HG03575 (cell line): ENCODE results near the gene MECP2.

Experiments used
- ATAC-seq: cut with Tn5 transposase; IDR thresholded peaks from one replicate; pipeline ENCODE4 v1.9.1; 2021; ENCODE audit not compliant: unreplicated experiment, insufficient number of reproducible peaks, low FRiP score; ENCODE audit errors: extremely low read depth

The MECP2 gene

DNA sequence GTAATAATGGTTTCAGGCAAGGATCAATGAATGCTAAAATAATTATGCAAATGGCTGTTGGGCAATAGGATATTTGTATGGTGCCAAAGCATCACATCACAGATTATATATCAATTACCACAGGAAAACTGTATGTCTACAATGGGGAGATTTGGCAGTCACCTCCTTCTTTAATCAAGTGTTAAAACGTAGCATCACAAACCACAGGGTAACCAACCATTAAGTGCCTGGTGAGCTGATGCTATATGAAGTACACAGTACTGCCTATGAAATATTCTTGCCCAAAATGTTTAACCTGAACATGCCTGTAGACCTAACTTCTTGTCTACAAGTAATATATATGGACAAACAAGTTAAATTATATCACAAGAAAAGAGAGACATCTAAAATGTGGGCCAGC lies 25.3 kb downstream of the MECP2 start:
- no peak for ATAC-seq

DNA sequence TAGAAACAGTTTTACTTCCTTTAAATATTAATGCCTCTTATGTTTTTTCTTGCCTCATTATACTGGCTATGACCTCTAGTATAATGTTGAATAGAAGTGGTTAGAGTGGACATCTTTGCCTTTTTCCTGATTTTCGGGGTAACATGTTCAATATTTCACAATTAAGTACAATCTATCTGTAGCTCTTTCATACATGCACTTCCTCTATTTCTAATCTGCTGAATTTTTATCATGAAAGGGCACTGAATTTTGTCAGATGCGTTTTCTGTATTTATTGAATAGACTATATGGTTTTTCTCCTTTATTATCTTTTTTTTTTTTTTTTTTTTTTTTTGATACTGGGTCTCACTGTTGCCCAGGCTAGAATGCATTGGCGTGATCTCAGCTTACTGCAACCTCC lies 29.0 kb downstream of the MECP2 start:
- no peak for ATAC-seq

DNA sequence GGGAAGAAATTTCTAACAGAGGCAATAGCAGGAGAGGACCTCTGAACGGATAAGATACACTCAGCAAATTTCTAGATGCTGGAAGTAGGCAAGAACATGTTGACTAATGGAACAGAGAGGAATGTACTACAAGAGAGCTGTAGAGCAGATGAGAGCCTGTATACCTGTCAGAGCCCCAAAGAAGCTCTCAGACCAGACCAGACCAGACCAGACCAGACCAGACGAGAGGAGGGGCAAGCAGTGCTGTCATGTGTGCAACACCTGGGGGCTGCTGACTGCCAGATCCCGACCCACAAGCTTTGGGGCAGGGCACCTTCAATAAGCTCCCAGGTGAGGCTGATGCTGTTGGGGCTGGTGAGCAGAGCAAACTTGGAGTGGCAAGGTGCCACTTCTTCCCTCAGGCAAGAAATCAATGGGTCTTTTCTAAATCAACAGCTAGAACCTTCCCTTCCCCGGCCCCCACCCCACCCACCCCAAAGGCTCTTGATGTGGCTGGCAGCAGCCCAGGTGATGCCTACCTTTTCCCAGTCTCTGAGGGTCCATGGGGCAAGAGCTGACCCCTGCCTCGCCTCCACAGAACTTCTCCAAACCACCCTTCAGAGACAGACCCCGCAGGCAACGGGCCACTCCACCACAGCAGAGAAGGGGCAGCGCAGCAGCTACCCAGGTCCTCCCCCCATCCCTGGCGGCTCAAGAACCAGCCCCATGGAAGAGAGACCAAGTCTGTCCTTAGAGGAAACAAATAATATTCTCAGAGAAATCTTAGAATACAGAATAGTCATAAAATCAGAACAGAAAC lies 32.7 kb downstream of the MECP2 start:
- ATAC-seq, result no peak

DNA sequence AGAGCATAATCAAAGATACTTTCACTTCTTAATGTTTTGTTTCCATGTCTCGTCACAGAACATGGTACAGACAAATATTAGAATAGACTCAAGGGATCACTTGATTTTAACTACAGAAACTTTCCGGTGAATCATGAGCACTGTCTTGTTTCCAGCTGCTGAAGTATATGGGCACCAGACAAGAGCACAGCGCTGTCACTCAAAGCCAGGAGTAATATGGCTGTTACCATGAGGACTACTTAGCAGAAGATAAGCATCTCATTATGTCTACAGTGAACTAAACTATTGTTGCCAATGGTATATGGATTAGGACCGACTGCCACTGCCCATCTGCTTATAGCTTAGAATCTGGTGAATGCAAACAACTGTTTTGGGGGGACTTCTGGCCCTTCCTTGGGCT lies 34.3 kb downstream of the MECP2 start:
- ATAC-seq, result no peak

DNA sequence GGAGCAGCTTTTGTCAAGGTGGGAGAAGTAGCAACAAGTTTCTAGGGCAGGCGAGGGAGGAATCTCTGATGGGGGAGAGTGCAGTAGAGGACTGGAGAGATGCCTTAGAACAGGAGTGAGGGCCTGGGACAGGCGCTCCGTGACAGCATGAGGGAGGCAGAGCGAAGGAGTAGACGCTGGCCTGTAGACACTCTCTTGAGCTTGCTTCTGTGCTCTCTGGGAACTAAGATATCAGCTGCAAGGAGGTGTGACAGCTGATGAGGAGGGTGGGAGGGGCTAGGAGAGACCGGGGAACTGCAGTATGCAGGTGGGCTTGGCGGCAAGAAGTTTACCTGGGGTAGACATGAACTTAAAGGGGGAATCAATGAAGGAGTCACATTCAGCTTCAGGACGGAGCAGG lies 35.7 kb downstream of the MECP2 start:
- no peak for ATAC-seq

DNA sequence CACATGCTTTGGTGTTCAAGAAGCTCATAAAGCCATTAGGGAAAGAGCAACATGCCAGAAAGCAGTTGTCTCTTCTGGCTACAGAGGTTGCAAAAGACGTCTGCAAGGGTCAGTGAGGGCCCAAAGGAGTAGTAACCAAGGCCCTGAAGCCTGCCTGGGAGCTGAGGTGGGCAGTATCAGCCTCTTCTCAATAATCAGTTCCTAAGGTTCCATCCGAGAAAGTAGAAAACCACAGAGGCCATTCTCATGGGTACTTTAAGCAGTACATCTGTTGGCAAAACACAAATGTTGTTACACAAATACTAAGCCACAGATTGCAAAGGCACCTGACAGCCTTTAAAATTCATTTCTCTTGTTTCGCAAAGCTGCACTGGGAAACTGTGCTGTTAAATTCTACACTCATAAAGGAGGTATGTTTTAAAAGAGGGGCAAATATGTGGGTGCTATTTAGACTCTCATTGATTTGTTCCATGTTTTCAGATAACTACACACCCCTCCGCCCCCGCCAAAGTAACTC lies 37.7 kb downstream of the MECP2 start:
- ATAC-seq, result no peak

DNA sequence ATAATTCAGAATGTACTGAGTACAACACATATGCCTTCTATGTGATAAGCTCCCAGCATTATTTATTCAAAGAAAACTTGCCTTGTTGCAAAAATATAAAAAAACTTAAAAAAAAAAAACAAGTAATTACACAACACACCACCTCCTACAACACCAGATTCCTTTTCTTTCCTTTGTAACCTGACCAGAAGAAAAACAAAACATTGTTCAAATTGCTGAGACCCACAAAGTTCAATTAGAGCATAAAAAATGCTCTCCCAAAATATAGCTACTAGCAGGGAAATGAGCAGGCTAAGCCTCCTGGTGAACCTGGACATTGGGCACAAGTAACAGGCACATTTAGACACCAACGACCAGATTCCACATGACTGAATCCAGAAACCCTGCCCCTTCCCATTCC lies 38.3 kb downstream of the MECP2 start:
- ATAC-seq, result no peak

DNA sequence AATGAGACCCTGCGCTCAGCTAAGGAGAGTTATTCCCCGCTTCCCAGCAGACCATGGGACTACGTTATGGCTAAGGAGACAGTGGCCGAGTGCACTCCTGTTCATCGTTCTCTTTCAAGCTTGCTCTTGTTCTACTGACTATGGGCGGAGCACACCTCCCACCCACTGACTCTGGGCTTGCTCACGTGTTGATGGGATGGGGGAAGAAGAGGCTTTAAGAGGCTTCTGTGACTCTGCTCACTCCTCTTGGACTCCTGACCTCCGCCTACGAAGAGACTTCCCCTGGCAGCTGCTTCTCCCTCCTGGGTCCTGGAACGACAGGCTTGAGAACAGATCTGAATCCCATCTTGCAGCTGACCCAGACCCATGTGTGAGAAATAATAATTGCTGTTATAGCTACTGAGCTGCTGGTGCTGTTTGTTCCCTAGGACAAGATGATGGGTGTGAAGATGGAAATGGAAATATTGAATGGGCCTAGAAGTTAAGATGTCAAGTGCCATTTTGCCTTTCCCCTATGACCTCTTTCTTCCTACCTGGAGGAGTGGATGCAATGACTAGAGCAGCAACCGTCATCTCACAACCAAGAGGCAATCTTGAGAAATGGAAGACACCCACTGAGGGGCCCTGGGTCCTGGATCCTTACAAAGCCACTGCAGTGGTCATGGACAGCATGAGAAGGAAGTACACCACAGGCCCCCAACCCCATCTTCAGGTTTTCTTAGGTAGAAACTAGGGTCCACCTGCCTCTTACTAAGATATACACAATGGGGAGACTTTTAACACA lies 39.1 kb downstream of the MECP2 start:
- no peak for ATAC-seq

DNA sequence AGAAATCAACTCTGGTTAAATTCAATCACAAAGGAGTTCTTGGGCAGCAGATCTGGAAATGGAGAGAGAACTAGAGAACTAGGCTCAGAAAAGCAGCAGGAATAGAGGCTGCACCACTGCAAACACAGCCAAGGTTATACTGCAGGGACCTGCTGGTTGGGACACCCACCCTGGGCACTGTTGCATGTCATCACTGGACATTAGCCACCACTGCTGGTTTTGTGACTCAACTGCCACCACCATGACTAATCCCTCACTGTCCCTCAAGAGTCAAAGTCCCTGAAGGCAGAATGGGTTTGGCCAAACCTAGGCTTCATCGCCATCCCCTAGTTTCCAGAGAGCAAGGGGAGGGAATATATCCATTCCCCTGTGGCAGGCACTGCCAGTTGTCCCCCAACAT lies 39.7 kb downstream of the MECP2 start:
- no peak for ATAC-seq

DNA sequence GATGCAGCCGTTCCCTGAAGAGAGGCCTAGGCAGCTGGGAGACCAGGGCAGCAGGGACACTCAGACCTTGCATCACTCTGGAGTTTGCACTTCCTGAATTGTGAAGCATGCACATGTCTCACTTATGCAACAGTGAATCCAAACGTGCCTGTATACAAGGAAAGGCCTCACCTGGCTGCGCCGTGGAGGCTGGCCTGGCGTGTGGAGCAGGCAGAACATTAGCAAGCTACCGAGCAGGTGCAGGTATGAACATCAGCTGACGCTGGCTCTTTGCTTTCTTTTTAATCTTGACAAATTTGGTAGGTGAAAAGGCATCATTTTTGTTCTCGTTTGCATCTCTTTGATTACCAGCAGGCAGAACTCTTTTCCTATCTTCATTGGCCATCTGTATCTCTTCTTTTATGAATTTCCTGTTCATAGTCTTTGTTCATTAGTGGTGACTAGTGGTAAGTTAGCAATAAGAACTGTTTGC lies 40.7 kb downstream of the MECP2 start:
- no peak for ATAC-seq

DNA sequence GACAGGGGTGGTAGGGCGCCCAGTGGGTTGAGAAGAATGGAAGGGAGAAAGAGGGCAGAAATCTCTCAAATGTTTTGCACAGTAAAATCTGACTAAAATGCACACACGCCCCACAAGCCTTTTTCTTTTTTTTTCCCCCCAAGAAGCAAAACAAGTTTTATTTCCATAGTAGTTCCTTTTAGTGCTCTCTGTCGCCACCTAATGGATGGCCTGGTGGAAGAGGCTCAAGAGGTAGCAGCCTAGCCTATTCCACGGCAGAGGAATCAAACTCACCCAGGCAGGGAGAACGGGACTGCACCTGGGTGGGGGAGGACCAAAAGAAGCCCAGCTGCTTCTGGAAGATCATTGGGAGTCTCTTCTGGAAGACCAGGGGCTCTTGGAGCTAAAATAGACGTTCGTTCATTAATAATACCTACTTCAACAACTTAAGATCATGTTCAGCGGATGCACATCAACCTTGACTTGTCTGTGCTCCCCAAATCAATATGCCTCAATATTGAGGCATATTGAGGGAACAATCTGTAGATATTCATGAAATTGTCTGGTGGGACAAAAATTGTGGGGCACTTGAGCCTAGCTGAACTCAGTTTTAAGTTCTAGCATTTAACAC lies 46.2 kb downstream of the MECP2 start:
- ATAC-seq, result no peak

DNA sequence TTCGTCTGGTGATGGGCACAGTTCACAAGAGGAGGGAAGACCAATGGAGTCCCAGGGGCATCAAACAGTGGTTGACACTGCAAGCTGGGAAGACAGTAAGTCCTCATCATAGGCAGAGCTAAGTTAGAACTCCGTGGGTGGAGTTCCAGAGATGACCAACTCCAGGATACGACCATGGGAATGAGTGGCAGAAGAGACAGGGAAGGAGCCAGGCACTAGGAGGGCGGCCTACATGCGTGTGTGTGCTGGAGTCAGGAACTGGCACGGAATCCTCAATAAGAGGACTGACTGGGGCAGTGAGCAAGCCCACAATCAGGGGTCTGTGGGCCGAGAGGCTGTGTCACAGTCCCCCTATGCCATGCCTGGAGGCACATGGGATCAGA lies 47.4 kb downstream of the MECP2 start:
- no peak for ATAC-seq

DNA sequence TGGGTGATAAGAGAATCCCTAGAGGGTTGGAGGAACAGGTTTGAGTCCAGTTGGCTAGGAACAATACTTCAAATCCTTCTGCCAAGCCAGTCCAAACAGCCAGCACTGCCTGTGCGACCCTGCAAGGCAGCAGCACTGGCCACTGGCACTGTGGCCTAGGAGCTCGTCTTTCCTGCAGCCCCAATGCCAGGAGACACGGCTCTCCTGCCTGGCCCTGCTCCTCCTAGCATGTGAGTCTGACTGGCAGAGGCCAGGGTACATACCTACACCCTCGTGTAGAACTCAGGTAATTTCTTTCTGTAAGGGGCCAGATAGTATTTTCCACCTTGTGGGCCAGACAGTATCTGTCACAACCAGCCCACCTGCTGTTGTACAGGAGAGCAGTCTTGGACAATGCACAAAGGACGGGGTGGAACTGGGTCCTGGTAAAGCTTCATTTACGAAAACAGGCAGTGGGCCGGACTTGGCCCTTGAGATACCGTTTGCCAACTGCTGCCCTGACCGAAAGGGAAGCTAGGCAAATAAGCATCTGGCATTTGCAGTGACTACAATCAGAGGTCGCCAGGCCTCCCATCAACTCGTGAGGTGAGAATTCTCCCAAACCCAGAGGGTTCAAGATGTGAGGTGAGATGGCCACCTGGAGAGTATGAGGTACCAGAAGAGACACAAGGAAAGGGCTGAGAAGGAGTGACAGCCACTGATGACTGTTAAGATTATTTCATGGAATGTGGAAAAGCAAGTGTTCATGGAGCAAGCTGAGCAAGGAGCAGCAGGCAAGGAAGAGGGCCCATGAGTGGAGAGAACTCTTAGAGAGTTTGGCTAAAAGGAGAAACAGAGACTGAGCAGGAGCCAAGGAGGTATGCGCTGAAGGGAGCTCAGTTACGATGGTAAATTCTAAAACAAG lies 48.1 kb downstream of the MECP2 start:
- ATAC-seq, result no peak

DNA sequence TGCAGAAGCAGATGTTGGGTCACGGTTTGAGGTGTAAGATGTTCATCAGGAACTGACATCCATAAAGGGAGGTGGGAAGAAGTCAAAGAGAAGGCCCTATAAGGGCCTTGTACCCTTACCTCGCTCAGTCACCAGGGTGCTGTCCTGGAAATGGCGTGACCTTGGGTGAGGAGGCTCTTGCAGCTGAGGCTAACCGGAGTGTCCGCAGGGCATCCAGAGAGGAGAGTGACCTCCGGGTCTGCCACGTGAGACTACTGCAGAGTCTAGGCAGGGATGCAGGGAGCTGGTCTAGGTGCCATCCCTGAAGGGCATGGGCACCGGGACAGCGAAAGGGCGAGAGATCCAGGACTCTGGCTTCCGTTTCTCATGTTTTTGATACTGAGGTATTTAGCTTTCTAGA lies 49.1 kb downstream of the MECP2 start:
- ATAC-seq, result no peak

DNA sequence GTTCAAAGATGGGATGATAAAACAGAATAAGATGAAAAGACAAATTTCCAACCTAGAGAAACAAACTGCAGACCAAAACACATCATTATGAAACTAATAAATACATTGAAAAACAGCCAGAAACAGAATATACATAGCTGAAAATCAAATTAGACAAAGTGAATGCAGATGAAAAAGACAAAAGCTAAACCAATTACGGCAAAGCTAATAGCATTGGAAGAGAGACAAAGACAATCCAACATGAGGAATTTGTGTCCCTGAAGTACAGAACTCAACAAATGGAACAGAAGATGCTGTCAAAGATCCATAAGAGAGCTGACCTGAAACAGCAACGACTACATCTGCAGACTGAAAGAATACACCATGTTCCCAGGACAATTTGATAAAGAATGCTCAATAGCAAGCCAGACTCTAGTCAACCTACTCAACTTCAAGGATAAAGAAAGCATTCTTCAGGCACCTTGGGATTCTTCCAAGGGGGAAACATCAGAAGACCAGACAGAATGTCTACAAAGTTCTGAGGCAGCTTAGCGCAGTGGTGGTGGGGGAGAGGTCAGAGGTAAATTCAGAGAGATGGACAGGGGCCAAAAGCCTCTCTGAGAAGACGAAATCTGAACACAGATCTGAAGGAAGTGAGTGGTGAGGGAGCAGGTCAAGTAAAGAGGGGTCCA lies 50.4 kb downstream of the MECP2 start:
- ATAC-seq, result no peak

DNA sequence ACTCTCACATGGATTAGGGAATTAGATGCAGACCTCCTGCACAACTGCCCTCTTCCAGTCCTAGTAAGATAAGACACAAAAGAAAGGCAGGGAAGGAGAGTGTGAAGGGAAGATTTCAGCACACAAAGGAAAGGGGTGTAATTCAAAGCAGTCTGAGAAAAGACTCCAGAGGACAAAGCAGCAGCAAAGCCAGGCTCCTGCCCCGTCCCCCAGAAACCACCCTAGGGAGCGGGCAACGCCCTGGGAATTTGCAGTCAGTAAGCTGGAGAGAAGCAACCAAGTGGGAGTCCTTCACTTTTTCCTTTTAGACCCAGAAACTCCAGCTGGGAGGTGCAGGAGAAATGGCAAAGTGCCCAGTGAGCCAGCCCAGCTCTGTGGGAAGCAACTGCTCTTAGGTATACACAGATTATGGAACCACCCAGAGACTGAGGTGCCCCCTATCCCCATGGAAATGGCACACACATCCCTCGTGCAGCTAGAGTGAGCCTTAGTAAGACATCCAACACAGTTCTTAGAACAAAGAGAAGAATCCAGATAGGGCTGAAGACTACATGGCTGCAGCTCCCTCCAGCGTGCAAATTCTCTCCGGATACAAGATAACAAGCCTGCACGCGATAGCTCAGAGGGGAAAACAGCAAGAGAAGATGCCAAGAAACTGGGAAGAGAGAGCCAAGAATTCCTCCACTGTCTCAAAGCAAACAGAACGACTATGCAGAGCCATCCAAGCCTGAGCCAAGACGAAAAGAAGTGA lies 51.3 kb downstream of the MECP2 start:
- no peak for ATAC-seq

DNA sequence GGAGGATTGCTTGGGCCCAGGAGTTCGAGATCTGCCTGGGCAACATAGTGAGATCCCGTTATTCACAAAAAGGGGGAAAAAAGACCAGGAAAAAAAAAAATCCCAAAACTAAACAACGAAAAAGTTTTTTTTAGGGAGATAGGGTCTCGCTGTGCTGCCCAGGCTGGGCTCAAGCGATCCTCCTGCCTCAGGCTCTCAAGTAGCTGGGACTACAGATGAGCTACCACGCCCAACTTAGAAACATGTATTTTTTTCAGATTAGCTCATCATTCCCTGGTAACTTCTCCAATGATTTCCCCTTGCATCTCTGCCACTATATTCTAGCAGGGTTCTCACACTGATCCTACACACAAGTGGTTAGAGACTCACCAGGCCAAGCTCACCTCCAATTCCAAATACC lies 53.4 kb downstream of the MECP2 start:
- no peak for ATAC-seq
